GM12873 (cell line): ENCODE measurements around the gene ZNF468.
"Not testable (repeated sequence)": the region's sequence is repeated elsewhere in the genome, so short reads cannot be mapped to it uniquely, and the experiment has no call there.

Experiments used
- TF ChIP-seq, protein P1 (sequence below): IDR thresholded peaks from 2 replicates; pipeline ENCODE4 v1.5.1; 2012; ENCODE audit warnings: low read depth, mild to moderate bottlenecking, moderate library complexity, low read length, control low read depth; ENCODE audit not compliant: insufficient read depth; ENCODE audit errors: missing control alignments

ZNF468 gene

GRCh38 chr19:52857378-52858191 is at the start of gene ZNF468:
TSS of gene ZNF468 (minus strand) at chr19:52857619. CDS start at chr19:52854272, 3,347 bp downstream.
- TF ChIP-seq, protein P1, sequence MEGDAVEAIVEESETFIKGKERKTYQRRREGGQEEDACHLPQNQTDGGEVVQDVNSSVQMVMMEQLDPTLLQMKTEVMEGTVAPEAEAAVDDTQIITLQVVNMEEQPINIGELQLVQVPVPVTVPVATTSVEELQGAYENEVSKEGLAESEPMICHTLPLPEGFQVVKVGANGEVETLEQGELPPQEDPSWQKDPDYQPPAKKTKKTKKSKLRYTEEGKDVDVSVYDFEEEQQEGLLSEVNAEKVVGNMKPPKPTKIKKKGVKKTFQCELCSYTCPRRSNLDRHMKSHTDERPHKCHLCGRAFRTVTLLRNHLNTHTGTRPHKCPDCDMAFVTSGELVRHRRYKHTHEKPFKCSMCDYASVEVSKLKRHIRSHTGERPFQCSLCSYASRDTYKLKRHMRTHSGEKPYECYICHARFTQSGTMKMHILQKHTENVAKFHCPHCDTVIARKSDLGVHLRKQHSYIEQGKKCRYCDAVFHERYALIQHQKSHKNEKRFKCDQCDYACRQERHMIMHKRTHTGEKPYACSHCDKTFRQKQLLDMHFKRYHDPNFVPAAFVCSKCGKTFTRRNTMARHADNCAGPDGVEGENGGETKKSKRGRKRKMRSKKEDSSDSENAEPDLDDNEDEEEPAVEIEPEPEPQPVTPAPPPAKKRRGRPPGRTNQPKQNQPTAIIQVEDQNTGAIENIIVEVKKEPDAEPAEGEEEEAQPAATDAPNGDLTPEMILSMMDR, result not testable (repeated sequence)

- TF ChIP-seq, protein P1, result no peak
Observed at GRCh38 chr19:52901842-52902241, 44.4 kb upstream of the ZNF468 start.

DNA sequence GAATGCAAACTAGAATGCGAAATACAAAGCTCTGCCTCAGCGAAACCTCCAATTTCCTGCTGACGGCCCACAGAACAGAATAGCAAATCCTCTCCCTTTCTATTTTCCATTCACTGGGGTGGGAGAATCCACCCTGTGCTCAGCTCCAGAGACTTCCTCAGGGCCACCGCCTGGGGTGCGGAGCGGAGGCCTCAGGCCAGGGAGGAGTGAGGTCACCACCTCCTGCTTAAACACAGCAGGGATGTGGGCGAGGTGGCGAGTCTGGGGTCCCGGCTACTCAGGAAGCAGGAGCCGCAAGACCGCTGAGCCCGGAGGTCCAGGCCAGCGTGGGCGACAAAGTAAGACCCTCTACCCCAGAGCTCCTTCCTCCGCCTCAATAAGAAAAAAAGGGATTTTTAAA is 40.7 kb upstream of the ZNF468 start:
- TF ChIP-seq, protein P1, result no peak

GRCh38 chr19:52897138-52897935 is 39.9 kb upstream of the ZNF468 start, which contains the start of gene ZNF320:
TSS of gene ZNF320 (minus strand) at chr19:52897635. CDS start at chr19:52890255, 7,380 bp downstream.
- TF ChIP-seq, protein P1, result no peak

GRCh38 chr19:52896431-52897137 is 39.2 kb upstream of the ZNF468 start:
- TF ChIP-seq, protein P1, result no peak

DNA sequence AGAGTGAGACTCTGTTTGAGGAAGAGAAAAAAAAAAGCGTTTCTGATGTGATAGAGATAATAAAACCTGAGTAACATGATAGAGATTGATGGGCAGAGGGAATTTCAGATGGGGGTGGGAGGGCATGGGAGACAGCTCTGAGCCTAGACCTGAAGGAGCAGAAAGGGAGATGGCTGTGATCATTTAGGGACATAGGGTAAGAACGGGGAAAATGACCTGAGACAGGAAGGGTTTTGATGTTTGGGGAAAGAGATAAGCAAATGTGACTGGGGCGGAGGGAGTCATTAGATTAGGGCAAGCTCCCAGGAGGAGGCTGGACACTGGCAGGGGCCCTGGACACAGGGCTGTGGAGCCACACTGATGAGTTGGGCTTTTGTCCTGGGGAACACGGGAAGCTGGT is 33.9 kb upstream of the ZNF468 start:
- TF ChIP-seq, protein P1, result no peak
